Measurements from ENCODE around the gene SLC43A2.

SLC43A2 gene

DNA sequence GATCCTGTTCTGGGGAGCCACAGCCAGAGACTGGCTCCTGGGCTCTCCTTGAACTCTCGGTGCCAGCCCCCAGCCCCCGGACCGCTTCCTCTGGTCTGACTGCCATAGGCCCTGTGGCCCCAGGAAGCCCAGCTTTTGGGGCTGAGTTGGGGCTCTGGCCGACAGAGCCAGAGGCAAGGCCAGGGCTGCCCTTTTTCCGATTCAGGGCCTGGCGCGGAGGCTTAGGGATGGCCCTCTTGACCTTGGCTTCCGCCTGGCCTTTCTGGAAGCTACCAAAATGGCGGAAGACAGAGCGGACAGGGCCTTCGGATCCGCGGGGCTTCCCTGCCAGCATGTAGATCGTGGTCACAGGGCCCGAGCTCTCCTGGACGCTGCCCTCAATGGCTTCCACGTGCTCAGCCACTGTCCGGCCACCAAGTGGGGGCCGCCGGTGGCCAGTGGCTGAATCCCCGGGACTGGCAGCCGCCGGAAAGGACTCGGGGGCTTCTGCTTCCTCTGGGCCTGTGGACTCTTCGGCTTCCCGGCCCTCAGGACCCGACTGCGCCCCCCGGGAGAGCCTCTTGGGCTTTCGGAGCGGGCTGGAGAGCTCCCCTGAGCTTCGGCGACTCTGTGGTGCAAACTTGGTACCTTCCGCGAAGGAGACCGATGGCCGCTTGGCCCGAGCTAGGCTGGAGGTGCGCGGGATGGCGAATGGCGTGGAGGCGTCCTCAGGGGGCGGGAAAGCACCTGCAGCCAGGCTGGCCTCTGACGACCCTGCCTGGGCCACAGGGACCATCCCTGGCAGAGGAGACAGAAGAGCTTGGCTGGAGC is 6.4 kb upstream of the SLC43A2 start:
- TF ChIP-seq, protein P1, sequence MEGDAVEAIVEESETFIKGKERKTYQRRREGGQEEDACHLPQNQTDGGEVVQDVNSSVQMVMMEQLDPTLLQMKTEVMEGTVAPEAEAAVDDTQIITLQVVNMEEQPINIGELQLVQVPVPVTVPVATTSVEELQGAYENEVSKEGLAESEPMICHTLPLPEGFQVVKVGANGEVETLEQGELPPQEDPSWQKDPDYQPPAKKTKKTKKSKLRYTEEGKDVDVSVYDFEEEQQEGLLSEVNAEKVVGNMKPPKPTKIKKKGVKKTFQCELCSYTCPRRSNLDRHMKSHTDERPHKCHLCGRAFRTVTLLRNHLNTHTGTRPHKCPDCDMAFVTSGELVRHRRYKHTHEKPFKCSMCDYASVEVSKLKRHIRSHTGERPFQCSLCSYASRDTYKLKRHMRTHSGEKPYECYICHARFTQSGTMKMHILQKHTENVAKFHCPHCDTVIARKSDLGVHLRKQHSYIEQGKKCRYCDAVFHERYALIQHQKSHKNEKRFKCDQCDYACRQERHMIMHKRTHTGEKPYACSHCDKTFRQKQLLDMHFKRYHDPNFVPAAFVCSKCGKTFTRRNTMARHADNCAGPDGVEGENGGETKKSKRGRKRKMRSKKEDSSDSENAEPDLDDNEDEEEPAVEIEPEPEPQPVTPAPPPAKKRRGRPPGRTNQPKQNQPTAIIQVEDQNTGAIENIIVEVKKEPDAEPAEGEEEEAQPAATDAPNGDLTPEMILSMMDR (IDR thresholded peaks at IDR 0.05; ENCODE audit: borderline replicate concordance, insufficient read depth, low read depth, low read length) = no peak
- H3K4me3 ChIP-seq (ENCODE audit: low read depth, low read length) = no peak overlapping the region

DNA sequence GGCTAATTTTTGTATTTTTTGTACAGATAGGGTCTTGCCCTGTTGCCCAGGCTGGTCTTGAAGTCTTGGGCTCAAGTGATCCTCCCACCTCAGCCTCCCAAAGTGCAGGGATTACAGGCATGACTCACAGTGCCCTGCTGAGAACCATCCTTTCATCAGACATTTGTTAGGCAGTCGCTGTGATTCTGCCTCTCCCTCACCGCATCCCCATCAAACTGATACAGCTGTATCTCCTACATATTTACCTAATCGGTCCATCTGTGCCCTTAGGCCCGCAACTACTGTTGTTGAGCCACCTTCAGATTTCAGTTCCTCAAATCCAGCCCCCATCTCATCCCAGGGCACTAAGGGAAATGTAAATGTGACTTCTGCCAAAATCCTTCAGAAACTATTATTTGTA is 2.0 kb upstream of the SLC43A2 start:
- H3K4me3 ChIP-seq (ENCODE audit: low read depth, low read length) = no peak overlapping the region
- TF ChIP-seq, protein P1 (IDR thresholded peaks at IDR 0.05; ENCODE audit: borderline replicate concordance, insufficient read depth, low read depth, low read length) = no peak

DNA sequence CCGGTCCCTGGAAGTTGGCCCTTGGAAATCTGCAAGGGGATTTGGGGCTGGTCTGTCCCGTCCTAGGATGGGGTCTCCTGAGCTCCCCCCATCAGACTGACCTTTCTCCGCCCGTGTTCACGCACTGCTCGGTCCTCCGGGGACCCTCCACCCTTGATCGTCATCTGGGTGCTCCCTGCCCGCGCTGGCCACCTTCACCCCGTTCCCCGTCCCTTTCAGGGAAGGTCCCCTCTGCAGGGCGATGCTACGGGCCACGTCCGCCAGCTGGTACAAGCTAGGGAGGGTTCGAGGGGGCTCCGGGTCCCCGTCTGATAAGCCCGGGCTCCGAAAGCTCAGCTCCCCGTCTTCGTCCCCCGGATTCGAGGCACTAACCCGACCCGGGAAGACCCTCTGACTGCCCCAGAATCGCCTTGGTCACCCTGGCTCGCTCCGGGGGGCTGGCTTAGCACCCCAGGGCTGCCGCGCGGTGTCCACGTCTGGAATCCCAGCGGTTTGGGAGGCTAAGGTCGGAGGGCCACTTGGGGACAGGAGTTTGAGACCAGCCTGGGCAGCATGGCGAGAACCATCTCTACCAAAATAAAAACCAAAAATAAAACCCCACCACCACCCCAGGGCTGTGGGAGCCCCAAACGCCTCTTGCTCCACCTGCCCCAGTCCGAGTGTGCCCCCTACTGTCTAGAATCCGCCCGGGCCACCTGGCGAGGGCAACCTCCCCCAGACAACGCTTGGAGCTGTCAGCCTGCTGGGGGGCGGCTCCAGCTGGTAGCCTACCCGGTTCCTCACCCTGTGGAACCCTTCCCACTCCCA is 1.1 kb upstream of the SLC43A2 start:
- peak overlapping the region; percentile 95 for H3K4me3 ChIP-seq (ENCODE audit: low read depth, low read length)
- TF ChIP-seq, protein P1 (IDR thresholded peaks at IDR 0.05; ENCODE audit: borderline replicate concordance, insufficient read depth, low read depth, low read length) = peak; percentile 81

DNA sequence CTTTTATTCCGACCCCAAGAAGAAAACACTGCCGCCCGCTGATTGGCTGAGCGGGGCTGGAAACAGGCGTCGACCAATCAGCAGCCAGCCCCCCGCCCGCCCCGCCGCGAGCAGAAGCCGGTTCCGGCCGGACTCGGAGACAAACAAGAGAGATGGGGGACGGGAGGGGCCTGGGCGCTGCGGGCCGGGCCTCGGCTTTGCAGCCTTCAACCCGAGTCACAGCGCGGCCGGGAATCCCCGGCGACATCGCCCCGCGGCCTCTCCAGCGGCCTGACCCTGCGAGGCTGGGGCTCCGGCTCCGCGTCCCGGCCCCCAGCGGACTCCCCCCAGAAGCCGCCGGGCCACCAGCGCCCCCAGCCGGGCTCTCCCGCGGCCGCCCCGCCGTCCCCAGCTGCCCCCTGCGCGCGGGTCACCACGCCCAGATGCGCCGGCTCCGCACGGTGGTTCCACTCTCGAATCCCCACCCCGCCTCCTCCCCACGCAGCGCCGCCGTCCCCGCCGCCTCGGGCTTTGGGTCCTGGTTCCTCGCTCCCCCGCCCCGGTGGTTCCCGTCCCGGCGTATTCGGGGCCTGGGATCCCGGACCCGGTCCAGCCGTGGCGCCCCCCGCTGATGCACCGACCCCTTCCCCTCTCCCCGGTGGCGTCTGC is 346 bp upstream of the SLC43A2 start:
- peak overlapping the region; percentile 95 for H3K4me3 ChIP-seq (ENCODE audit: low read depth, low read length)
- TF ChIP-seq, protein P1 (IDR thresholded peaks at IDR 0.05; ENCODE audit: borderline replicate concordance, insufficient read depth, low read depth, low read length) = peak; percentile 49

DNA sequence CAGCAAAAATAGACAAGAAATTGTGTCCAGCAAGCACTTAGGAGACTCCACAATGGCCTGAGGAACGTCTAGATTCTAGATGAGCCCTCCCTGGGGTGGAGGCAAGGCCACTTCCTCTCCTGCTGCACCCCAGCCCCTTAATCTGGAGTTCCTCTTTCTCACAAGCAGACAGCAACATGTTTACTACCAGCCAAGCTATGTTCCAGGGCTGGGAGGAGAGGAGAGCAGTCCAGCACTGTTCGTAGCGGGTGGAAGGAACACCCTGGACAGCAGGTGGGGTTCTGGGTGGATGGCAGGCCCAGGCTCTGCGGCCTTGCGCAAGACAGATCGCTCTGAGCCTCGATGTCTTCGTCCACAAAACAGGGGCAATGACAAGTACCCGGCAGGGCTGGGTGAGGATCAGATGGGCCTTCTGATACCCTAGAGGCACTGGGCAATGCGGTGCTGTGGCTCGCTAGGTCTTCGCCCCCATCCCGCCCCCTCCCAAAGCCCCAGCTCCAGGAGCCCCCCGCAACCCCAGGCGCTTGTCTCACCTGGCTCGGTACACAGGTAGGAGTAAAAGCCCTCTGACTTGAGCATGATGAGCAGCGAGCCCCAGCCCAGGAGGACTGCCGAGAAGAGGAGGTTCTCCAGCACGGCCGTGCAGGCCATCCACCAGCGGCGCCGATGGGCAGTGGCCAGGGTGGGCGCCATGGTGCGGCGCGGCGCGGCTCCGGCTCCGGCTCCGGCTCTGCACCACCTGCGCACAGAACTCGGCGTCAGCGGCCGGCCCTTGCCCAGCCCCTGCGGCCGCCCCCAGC is 1.3 kb downstream of the SLC43A2 start:
- TF ChIP-seq, protein P1 (IDR thresholded peaks at IDR 0.05; ENCODE audit: borderline replicate concordance, insufficient read depth, low read depth, low read length) = no peak
- H3K4me3 ChIP-seq (ENCODE audit: low read depth, low read length) = peak overlapping the region; percentile 95

DNA sequence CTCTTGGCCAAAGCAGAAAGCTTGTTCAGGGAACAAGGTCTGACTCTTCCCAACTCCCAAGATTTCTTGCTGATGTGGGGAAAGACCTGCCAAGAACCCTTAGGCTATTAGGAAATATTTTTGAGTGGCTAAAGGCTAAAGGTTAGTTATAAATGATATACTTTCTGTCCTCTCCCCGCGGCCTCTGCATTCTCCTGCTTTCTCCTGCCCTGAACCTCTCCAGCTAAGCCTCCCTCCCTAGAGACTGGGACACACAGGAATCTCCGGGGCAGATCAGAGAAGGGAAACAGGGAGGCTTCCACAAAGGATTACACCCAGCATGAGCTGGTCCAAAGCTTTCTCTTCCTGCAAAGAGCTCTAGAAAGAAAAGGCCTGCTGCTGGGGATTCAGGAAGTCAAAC is 2.3 kb downstream of the SLC43A2 start:
- TF ChIP-seq, protein P1 (IDR thresholded peaks at IDR 0.05; ENCODE audit: borderline replicate concordance, insufficient read depth, low read depth, low read length) = no peak
- peak overlapping the region; percentile 11 for H3K4me3 ChIP-seq (ENCODE audit: low read depth, low read length)
